ENCODE measurements around the gene HKDC1.

Gene HKDC1

DNA sequence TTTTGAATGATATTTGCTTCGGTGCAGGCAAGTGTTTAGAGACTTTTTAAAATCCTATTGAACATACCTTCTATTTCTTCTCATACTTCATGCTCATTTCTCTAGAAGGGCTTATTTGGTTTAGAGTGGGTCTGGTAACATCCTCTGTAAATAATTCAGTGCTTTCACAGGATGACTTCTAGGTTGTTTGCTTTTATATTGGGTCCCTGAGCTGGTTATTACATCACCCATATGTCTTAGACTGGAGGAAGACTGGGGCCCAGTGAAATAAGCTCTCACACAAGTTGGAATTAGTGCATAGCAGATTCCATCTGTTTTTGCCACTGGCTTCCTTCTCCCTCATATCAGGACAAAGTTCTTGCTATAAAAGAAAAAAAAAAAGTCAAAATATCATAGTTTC is 33.6 kb upstream of the HKDC1 start:
- TF ChIP-seq CEBPB (IDR thresholded peaks at IDR 0.05) (no peak), RAD21 (IDR thresholded peaks at IDR 0.05; ENCODE audit: low read depth) (no peak), FOXM1 (IDR thresholded peaks at IDR 0.05; ENCODE audit: borderline replicate concordance, low read depth) (no peak), NFIC (IDR thresholded peaks at IDR 0.05) (no peak), ZBTB7A (IDR thresholded peaks at IDR 0.05; ENCODE audit: low read depth) (no peak)

DNA sequence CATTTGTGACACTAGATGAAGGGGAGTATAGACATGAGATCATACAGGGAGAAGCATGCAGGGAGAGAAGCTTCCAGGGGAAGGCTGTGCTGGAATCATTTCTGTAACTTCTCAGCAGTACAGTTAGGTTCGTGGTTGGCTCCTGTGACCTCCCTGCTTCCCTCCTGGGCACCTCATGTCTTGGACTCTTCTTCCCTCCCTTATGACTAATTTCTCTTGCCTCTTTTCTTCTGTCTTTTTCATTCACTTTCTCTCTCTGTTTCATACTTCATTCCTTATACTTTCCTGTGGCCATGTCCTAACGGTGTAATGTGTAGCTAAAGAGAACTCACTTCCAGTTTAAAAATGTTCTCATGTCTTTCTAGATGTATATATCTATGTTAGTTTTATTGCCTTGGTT is 19.1 kb upstream of the HKDC1 start:
- TF ChIP-seq RAD21 (IDR thresholded peaks at IDR 0.05; ENCODE audit: low read depth), result no peak
- no peak for TF ChIP-seq ZBTB7A (IDR thresholded peaks at IDR 0.05; ENCODE audit: low read depth)
- no peak for TF ChIP-seq EP300 (IDR thresholded peaks at IDR 0.05; ENCODE audit: borderline replicate concordance)
- TF ChIP-seq NFIC (IDR thresholded peaks at IDR 0.05), result no peak
- TF ChIP-seq TEAD4 (IDR thresholded peaks at IDR 0.05), result no peak
- no peak for TF ChIP-seq FOXM1 (IDR thresholded peaks at IDR 0.05; ENCODE audit: borderline replicate concordance, low read depth)
- TF ChIP-seq, protein P1, sequence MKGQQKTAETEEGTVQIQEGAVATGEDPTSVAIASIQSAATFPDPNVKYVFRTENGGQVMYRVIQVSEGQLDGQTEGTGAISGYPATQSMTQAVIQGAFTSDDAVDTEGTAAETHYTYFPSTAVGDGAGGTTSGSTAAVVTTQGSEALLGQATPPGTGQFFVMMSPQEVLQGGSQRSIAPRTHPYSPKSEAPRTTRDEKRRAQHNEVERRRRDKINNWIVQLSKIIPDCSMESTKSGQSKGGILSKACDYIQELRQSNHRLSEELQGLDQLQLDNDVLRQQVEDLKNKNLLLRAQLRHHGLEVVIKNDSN (IDR thresholded peaks at IDR 0.05), result no peak
- TF ChIP-seq MAX (IDR thresholded peaks at IDR 0.05), result no peak
- no peak for TF ChIP-seq TAF1 (IDR thresholded peaks at IDR 0.05; ENCODE audit: low read depth)
- no peak for TF ChIP-seq YY1 (IDR thresholded peaks at IDR 0.05; ENCODE audit: low read depth)
- TF ChIP-seq REST (IDR thresholded peaks at IDR 0.05; ENCODE audit: low read depth), result no peak
- no peak for TF ChIP-seq TCF12 (IDR thresholded peaks at IDR 0.05; ENCODE audit: low read depth)
- TF ChIP-seq CEBPB (IDR thresholded peaks at IDR 0.05), result no peak
- no peak for TF ChIP-seq CREB1 (IDR thresholded peaks at IDR 0.05; ENCODE audit: low read depth)
- TF ChIP-seq EGR1 (IDR thresholded peaks at IDR 0.05), result no peak

GRCh38 chr10:69202332-69202731 is 17.8 kb upstream of the HKDC1 start:
- no peak for TF ChIP-seq CEBPB (IDR thresholded peaks at IDR 0.05)
- TF ChIP-seq NFIC (IDR thresholded peaks at IDR 0.05), result no peak
- TF ChIP-seq TEAD4 (IDR thresholded peaks at IDR 0.05), result no peak
- no peak for TF ChIP-seq TAF1 (IDR thresholded peaks at IDR 0.05; ENCODE audit: low read depth)
- no peak for TF ChIP-seq EP300 (IDR thresholded peaks at IDR 0.05; ENCODE audit: borderline replicate concordance)
- no peak for TF ChIP-seq RAD21 (IDR thresholded peaks at IDR 0.05; ENCODE audit: low read depth)
- TF ChIP-seq CREB1 (IDR thresholded peaks at IDR 0.05; ENCODE audit: low read depth), result no peak
- TF ChIP-seq YY1 (IDR thresholded peaks at IDR 0.05; ENCODE audit: low read depth), result no peak
- TF ChIP-seq EGR1 (IDR thresholded peaks at IDR 0.05), result no peak
- TF ChIP-seq REST (IDR thresholded peaks at IDR 0.05; ENCODE audit: low read depth), result no peak
- TF ChIP-seq MAX (IDR thresholded peaks at IDR 0.05), result no peak
- TF ChIP-seq FOXM1 (IDR thresholded peaks at IDR 0.05; ENCODE audit: borderline replicate concordance, low read depth), result no peak
- TF ChIP-seq, protein P1 (IDR thresholded peaks at IDR 0.05), result no peak
- TF ChIP-seq TCF12 (IDR thresholded peaks at IDR 0.05; ENCODE audit: low read depth), result no peak
- no peak for TF ChIP-seq ZBTB7A (IDR thresholded peaks at IDR 0.05; ENCODE audit: low read depth)

GRCh38 chr10:69208761-69209160 is 11.4 kb upstream of the HKDC1 start:
- TF ChIP-seq EGR1 (IDR thresholded peaks at IDR 0.05) (no peak), RAD21 (IDR thresholded peaks at IDR 0.05; ENCODE audit: low read depth) (no peak), TAF1 (IDR thresholded peaks at IDR 0.05; ENCODE audit: low read depth) (no peak)

DNA sequence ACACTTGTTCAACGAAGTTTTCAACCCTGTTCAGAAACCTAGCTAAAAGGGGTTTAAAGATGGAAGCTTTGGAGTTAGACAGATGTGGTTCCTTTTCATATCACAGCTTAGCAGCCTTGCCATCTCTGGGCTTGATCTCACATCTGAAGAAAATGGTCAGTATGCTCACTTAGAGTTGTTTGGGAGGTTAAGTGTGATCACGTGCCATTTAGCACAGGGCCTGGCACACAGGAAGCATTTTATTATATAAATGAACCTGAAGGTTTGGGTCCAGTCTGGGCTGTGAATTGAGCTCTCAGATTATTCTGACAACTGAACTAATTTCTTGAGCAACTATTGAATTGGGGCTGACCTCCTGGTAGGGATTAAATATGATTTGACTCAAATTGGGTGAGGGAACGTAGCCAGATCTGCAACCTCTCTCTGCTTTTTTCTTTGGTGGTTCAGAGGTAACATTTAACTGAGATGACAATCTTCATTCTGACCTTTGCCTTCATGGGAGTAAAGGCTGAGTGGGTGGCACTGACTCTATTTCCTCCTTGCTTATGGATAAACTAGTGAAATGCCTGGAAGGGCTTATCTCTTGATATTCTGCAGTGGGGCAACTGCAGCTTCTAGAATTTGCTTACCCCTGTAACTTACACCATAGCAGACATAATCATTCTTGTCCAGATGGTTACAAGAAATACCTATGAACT is 10.2 kb upstream of the HKDC1 start:
- no peak for TF ChIP-seq NFIC (IDR thresholded peaks at IDR 0.05)
- no peak for TF ChIP-seq TEAD4 (IDR thresholded peaks at IDR 0.05)
- no peak for TF ChIP-seq ZBTB7A (IDR thresholded peaks at IDR 0.05; ENCODE audit: low read depth)
- TF ChIP-seq CREB1 (IDR thresholded peaks at IDR 0.05; ENCODE audit: low read depth), result no peak
- TF ChIP-seq TAF1 (IDR thresholded peaks at IDR 0.05; ENCODE audit: low read depth), result no peak
- TF ChIP-seq FOXM1 (IDR thresholded peaks at IDR 0.05; ENCODE audit: borderline replicate concordance, low read depth), result no peak
- no peak for TF ChIP-seq RAD21 (IDR thresholded peaks at IDR 0.05; ENCODE audit: low read depth)
- TF ChIP-seq EGR1 (IDR thresholded peaks at IDR 0.05), result no peak
- TF ChIP-seq REST (IDR thresholded peaks at IDR 0.05; ENCODE audit: low read depth), result no peak
- TF ChIP-seq EP300 (IDR thresholded peaks at IDR 0.05; ENCODE audit: borderline replicate concordance), result no peak
- TF ChIP-seq TCF12 (IDR thresholded peaks at IDR 0.05; ENCODE audit: low read depth), result no peak
- no peak for TF ChIP-seq MAX (IDR thresholded peaks at IDR 0.05)
- no peak for TF ChIP-seq YY1 (IDR thresholded peaks at IDR 0.05; ENCODE audit: low read depth)
